Measurements from ENCODE around the gene HLA-A.

HLA-A gene

GRCh38 chr6:29935273-29935955 is 6.9 kb upstream of the HLA-A start:
- DNase-seq (ENCODE audit: low spot score), result no peak

- no peak for DNase-seq (ENCODE audit: low spot score)
Observed at GRCh38 chr6:29938746-29939508, 3.4 kb upstream of the HLA-A start.

- no peak for DNase-seq (ENCODE audit: low spot score)
Observed at GRCh38 chr6:29941016-29941415, 1.3 kb upstream of the HLA-A start.

GRCh38 chr6:29941471-29941870 is 861 bp upstream of the HLA-A start:
- DNase-seq (ENCODE audit: low spot score), result no peak

GRCh38 chr6:29941916-29942274 is 437 bp upstream of the HLA-A start:
- DNase-seq (ENCODE audit: low spot score), result no peak

DNA sequence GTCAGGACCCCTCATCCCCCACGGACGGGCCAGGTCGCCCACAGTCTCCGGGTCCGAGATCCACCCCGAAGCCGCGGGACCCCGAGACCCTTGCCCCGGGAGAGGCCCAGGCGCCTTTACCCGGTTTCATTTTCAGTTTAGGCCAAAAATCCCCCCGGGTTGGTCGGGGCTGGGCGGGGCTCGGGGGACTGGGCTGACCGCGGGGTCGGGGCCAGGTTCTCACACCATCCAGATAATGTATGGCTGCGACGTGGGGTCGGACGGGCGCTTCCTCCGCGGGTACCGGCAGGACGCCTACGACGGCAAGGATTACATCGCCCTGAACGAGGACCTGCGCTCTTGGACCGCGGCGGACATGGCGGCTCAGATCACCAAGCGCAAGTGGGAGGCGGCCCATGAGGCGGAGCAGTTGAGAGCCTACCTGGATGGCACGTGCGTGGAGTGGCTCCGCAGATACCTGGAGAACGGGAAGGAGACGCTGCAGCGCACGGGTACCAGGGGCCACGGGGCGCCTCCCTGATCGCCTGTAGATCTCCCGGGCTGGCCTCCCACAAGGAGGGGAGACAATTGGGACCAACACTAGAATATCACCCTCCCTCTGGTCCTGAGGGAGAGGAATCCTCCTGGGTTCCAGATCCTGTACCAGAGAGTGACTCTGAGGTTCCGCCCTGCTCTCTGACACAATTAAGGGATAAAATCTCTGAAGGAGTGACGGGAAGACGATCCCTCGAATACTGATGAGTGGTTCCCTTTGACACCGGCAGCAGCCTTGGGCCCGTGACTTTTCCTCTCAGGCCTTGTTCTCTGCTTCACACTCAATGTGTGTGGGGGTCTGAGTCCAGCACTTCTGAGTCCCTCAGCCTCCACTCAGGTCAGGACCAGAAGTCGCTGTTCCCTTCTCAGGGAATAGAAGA is 978 bp downstream of the HLA-A start:
- DNase-seq (ENCODE audit: low spot score), result no peak

DNA sequence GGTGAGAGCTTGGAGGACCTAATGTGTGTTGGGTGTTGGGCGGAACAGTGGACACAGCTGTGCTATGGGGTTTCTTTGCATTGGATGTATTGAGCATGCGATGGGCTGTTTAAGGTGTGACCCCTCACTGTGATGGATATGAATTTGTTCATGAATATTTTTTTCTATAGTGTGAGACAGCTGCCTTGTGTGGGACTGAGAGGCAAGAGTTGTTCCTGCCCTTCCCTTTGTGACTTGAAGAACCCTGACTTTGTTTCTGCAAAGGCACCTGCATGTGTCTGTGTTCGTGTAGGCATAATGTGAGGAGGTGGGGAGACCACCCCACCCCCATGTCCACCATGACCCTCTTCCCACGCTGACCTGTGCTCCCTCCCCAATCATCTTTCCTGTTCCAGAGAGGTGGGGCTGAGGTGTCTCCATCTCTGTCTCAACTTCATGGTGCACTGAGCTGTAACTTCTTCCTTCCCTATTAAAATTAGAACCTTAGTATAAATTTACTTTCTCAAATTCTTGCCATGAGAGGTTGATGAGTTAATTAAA is 3.0 kb downstream of the HLA-A start:
- no peak for DNase-seq (ENCODE audit: low spot score)

GRCh38 chr6:29946223-29947076 is 4.1 kb downstream of the HLA-A start:
- no peak for DNase-seq (ENCODE audit: low spot score)

DNA sequence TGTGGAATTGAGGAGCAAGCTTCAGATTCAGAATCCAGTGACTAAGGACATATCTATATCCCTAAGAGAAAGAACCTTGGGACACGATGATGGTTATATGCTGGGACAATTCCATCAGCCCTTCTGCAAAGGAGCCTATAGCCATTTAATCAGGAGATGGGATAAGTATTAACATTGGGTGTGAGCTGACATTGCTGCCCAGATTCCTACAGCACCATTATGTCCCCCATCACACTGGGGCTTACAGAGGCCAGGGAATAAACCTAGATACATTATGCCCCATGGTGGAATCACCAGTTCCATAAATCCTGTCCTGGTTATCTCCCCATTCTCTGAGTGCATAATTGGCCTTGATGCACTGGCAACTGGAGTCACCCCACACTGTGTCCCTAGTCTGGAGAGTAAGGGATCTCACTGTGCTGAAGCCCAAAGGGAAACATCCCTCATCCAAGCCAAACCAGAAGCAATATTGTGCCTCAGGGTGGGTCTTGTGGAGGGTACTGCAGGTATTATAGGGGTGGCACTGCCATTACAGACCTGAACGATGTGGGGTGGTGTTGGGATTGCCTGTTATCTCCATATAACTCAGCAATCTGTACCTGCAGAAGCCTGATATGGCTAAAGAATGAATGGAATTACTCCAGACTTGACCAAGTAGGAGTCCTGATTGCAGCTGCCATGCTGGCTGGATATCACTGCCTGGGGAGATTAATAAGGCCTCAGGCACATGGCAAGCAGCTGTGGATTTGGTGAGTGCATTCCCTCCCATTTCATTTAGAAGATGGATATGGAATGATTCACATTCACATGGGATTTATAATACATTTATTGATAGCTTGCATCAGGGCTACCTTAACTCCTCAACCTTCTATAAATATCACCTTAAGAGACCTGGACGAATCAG is 5.0 kb downstream of the HLA-A start:
- DNase-seq (ENCODE audit: low spot score), result no peak

- DNase-seq (ENCODE audit: low spot score), result no peak
Observed at GRCh38 chr6:29948277-29948676, 5.9 kb downstream of the HLA-A start.

DNA sequence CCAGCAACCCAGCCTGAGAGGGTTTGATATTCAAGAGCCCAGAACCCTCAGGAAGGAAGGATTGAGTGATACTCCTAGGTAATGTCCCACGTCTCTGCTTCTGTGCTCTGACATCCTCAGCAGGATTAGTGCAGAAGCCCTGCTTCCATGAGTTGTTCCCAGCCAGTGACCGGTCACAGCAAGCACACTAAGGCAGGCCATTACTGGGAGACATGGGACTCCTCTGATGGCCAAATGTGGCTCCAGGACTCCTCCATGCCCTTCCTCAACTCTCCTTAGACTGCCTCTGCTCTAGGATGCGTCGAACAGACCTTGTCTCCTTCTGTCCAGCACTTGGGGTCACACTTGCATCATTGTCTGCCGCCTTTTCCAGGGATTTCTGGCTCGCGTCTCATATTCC is 7.6 kb downstream of the HLA-A start:
- no peak for DNase-seq (ENCODE audit: low spot score)

DNA sequence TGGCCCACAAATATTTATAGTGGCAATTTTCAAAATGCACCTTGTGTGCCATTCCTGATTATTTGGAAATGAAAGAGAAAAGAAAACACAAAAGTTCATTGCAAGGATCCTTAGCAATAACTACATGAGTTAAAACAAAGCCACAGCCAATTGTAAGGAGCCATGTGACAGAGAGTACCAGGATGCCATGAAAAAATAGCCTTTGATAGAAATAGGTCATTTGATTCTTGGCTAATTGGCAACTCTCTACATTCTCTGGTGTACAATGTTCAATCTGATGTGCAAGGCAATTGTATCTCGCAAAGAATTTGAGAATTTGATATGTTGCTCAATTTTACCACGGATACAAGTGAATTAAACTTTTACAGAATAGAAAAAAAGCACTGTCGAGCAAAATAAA is 9.6 kb downstream of the HLA-A start:
- DNase-seq (ENCODE audit: low spot score), result no peak

GRCh38 chr6:29953001-29953441 is 10.7 kb downstream of the HLA-A start:
- no peak for DNase-seq (ENCODE audit: low spot score)

- no peak for DNase-seq (ENCODE audit: low spot score)
Observed at GRCh38 chr6:29953686-29954085, 11.4 kb downstream of the HLA-A start.

DNA sequence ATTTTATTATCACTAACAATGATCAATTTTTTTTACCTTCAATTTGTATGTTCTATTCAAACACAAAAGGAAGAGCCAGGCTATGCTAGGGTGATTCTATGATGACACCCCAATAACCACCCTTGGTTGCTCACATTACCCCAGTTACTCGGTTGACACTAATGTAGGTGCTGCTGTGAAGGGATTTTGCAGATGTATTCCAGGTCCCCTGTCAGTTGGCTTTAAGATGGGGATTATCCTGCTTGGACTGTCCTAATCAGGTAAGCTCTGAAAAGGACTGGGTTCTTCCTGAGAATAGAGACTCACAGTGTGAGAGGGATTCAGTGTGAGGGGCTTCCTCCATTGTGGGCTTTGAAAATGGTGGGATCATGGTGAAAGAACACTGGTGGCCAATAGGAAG is 11.9 kb downstream of the HLA-A start:
- DNase-seq (ENCODE audit: low spot score), result no peak

DNA sequence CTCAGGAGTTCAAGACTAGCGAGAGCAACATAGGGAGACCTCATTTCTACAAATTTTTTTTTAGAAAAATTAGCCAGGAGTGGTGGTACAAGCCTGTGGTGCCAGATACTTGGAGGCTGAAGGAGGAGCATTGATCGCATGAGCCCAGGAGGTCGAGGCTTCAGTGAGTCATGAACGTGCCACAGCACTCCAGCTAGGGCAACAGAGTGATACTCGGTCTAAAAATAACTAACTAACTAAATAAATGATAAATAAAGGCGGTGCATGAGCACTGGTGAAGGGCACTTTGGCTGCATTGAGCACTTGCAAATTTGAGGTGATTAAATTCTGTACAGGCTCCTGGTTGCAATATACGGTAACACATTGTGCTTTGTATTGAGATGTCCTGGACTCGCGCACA is 13.5 kb downstream of the HLA-A start:
- DNase-seq (ENCODE audit: low spot score), result no peak

DNA sequence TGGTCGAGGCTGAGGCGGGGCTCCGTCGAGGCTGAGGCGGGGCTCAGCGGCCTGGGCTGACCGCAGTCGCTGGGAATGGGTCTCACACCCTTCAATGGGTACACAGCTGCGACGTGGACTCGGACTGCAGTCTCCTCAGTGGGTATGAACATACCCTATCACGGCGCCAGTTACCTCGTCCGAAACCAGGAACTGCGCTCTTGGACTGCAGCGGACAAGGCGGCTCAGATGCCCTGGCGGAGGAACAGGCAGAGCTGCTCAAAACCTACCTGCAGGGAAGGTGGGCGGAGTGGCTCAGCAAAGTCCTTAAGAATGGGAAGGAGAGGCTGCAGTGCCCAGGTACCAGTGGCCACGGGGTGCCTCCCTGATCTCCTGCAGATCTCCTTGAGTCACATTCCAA is 14.2 kb downstream of the HLA-A start:
- DNase-seq (ENCODE audit: low spot score), result no peak

DNA sequence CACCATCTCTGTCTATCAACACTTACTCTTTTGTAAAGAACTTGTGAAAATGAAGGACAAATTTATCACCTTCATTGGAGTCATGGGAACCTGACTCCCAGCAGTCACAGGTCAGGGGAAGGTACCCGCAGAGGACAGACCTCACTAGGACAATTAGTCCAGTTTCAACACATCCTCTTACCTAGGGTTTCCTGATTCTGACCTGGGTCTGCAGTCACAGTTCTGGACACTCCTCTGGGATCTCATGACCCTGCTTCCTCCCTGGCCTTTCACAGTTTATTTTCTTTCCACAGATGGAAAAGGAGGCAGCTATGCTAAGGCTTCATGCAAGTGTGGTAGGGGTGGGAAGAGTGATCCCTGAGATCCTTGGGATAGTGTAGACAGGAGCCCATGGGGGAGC is 15.7 kb downstream of the HLA-A start:
- DNase-seq (ENCODE audit: low spot score), result no peak

- DNase-seq (ENCODE audit: low spot score), result no peak
Observed at GRCh38 chr6:29958921-29959320, 16.6 kb downstream of the HLA-A start.

DNA sequence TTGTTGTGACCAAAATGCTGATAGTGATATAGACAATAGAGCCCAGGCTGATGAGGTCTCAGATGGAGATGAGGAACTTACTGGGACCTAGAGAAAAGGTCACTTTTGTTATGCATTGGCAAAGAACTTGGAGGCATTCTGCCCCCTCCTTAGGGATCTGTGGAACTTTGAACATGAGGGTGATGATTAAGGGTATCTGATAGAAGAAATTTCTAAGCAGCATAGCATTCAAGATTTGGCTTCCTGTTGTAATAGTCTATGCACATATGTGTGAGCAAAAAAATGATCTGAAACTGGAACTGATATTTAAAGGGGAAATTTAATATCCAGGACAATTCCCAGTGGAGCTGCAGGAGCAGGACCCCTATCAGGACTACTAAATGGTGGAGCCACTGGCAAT is 17.1 kb downstream of the HLA-A start:
- DNase-seq (ENCODE audit: low spot score), result no peak

GRCh38 chr6:29961966-29962365 is 19.6 kb downstream of the HLA-A start:
- DNase-seq (ENCODE audit: low spot score), result no peak
